K562 (cell line): ENCODE data around the gene PBRM1. TPM values are rescaled to one million over a fixed set of nuclear protein-coding genes. Genes with fewer than 3 reads are reported as not detected.

Experiments used
- ATAC-seq: fragments of 200-7000 bp; cut with Tn5 transposase; 3 replicates; pipeline ENCODE4 v1.9.1; 2020; ENCODE audit warnings: moderate library complexity
- BruUV-seq: library from RNA; stranded (reverse); fragments of 400-500 nt; replicated peaks from 2 replicates; lab custom pipeline; 2021; lab: Mats Ljungman, UMichigan
- CTCF ChIA-PET: fragments of 300-600 bp; formaldehyde crosslinking; extraction: SDS; loops from one replicate; lab custom pipeline; 2021; ENCODE audit warnings: low intra/inter-chr PET ratio; lab: Yijun Ruan, JAX
- POLR2A ChIA-PET: fragments of 300-600, 350-650 bp; sonication (Branson Sonifier 250); formaldehyde crosslinking; extraction: SDS; loops from one replicate; lab custom pipeline; 2021; ENCODE audit warnings: antibody characterized with exemption, inconsistent platforms; lab: Yijun Ruan, JAX
- DNase-seq, 4 experiments: peaks; one replicate each; pipeline versions ENCODE4 v3.0.0 to v3.0.0-alpha.2; 2011 to 2018; ENCODE audit warnings: low spot score in 3 of 4, mixed read lengths in 3 of 4; ENCODE audit errors: extremely low read depth in 1 of 4
- FAIRE-seq: peaks from 2 replicates; lab custom pipeline; 2011; peaks lifted over from hg19 to GRCh38; lab: Jason Lieb, UNC
- H2AFZ ChIP-seq: 2 replicates; pipeline ENCODE4 v1.6.0; 2011; ENCODE audit warnings: low read depth, low read length, control low read depth, inconsistent platforms
- H3K27ac ChIP-seq: fragments of 200-600 bp; 3 replicates; pipeline ENCODE4 v1.8.0; 2011; ENCODE audit warnings: low read depth, mild to moderate bottlenecking, control low read depth, inconsistent platforms, low read length, moderate library complexity, mixed read lengths; ENCODE audit errors: extremely low read depth
- H3K27me3 ChIP-seq, 2 experiments: fragments of 300-600 bp in 1 of 2; 2 replicates in 1 of 2; 3 replicates in 1 of 2; pipeline versions ENCODE4 v1.6.0 to v1.8.0; 2011; ENCODE audit warnings: inconsistent platforms in 2 of 2, low read length in 2 of 2, mild to moderate bottlenecking in 1 of 2, mixed read lengths in 1 of 2, moderate library complexity in 1 of 2; ENCODE audit not compliant: control insufficient read depth in 2 of 2, insufficient read depth in 2 of 2
- H3K36me3 ChIP-seq: fragments of 300-600 bp; 3 replicates; pipeline ENCODE4 v1.8.0; 2011; ENCODE audit warnings: mild to moderate bottlenecking, low read length, inconsistent platforms; ENCODE audit not compliant: control insufficient read depth, insufficient read depth
- H3K4me1 ChIP-seq, 2 experiments: fragments of 200-600 bp in 1 of 2; replicated peaks in 1 of 2; 2 replicates in 1 of 2; 3 replicates in 1 of 2; pipeline versions ENCODE4 v1.5.1 to v1.8.0; 2011; ENCODE audit warnings: inconsistent platforms in 2 of 2, low read length in 2 of 2, mild to moderate bottlenecking in 1 of 2, mixed read lengths in 1 of 2, moderate library complexity in 1 of 2; ENCODE audit not compliant: control insufficient read depth in 2 of 2, insufficient read depth in 2 of 2
- H3K4me2 ChIP-seq: 2 replicates; pipeline ENCODE4 v1.6.1; 2011; ENCODE audit warnings: low read length, control low read depth, inconsistent platforms, mixed read lengths; ENCODE audit not compliant: insufficient read depth
- H3K4me3 ChIP-seq: fragments of 200-600 bp; sonication (generic), shearing (Covaris generic); 2 replicates; pipeline ENCODE4 v1.5.1; 2016; ENCODE audit warnings: control low read depth, inconsistent platforms
- H3K79me2 ChIP-seq: fragments of 200-600 bp; 3 replicates; pipeline ENCODE4 v1.8.0; 2011; ENCODE audit warnings: low read length, inconsistent platforms; ENCODE audit not compliant: control insufficient read depth, insufficient read depth
- H3K9ac ChIP-seq, 2 experiments: 2 replicates each; pipeline versions ENCODE4 v1.6.0 to v1.6.1; 2011; ENCODE audit warnings: low read depth in 2 of 2, low read length in 2 of 2, control low read depth in 1 of 2, inconsistent platforms in 1 of 2, mild to moderate bottlenecking in 1 of 2, mixed read lengths in 1 of 2; ENCODE audit not compliant: insufficient read depth in 1 of 2
- H3K9me1 ChIP-seq: one replicate; pipeline ENCODE4 v1.6.0; 2011; ENCODE audit warnings: inconsistent platforms, mild to moderate bottlenecking, low read length, moderate library complexity; ENCODE audit not compliant: control insufficient read depth, insufficient read depth
- H3K9me3 ChIP-seq: replicated peaks from 2 replicates; pipeline ENCODE4 v1.5.1; 2011; ENCODE audit warnings: low read depth, low read length, inconsistent platforms; ENCODE audit not compliant: control insufficient read depth, insufficient read depth
- H4K20me1 ChIP-seq: replicated peaks from 2 replicates; pipeline ENCODE4 v1.6.1; 2011; ENCODE audit warnings: low read length, inconsistent platforms, mixed read lengths; ENCODE audit not compliant: control insufficient read depth, insufficient read depth
- C11orf30 ChIP-seq: fragments of 450-650 bp; IDR thresholded peaks from 2 replicates; pipeline ENCODE4 v1.6.1; 2016; ENCODE audit warnings: low read depth, mild to moderate bottlenecking
- E2F4 ChIP-seq: sonication (generic); formaldehyde crosslinking; IDR thresholded peaks from 2 replicates; pipeline ENCODE4 v1.8.0; 2022; ENCODE audit warnings: mild to moderate bottlenecking, low read depth, missing genetic modification reagents
- EGR1 ChIP-seq: fragments of 450-650 bp; conservative IDR thresholded peaks from 2 replicates; pipeline ENCODE4 v1.6.1; 2017; ENCODE audit warnings: mild to moderate bottlenecking
- KAT2B ChIP-seq: IDR thresholded peaks from one replicate; pipeline ENCODE4 v1.6.1; 2012; ENCODE audit warnings: low read depth, mild to moderate bottlenecking, control low read depth, inconsistent platforms, low read length, moderate library complexity
- KAT8 ChIP-seq: fragments of 450-650 bp; IDR thresholded peaks from 2 replicates; pipeline ENCODE4 v1.6.1; 2016; ENCODE audit warnings: low read depth, mild to moderate bottlenecking
- MAX ChIP-seq: sonication (generic); formaldehyde crosslinking; IDR thresholded peaks from 2 replicates; pipeline ENCODE4 v1.9.0; 2022; ENCODE audit warnings: mild to moderate bottlenecking, missing genetic modification reagents
- MYC ChIP-seq, 2 experiments: fragments of 250-450 bp in 1 of 2; sonication (Bioruptor Pico) in 1 of 2; IDR thresholded peaks; 2 replicates each; pipeline versions ENCODE4 v1.5.1 to v1.6.1; 2012 to 2021; ENCODE audit warnings: low read depth in 2 of 2, borderline replicate concordance in 1 of 2, improper control_type of control experiment in 1 of 2, low read length in 1 of 2, mild to moderate bottlenecking in 1 of 2, moderate library complexity in 1 of 2
- RBFOX2 ChIP-seq: fragments of 200-400 bp; formaldehyde crosslinking; IDR thresholded peaks from 2 replicates; pipeline ENCODE4 v1.6.1; 2017; ENCODE audit warnings: low read depth, mild to moderate bottlenecking, low read length, moderate library complexity
- SPI1 ChIP-seq: IDR thresholded peaks from 2 replicates; pipeline ENCODE4 v1.6.1; 2011; ENCODE audit warnings: low read depth, low read length, control low read depth, borderline replicate concordance
- TAF1 ChIP-seq: IDR thresholded peaks from 2 replicates; pipeline ENCODE4 v1.6.1; 2011; ENCODE audit warnings: mild to moderate bottlenecking, low read length, moderate library complexity; ENCODE audit not compliant: insufficient read depth, control insufficient read depth, severe bottlenecking; ENCODE audit errors: extremely low read depth
- YY1 ChIP-seq, 3 experiments: IDR thresholded peaks; 2 replicates each; pipeline ENCODE4 v1.6.1; 2011; ENCODE audit warnings: low read length in 2 of 3, mild to moderate bottlenecking in 2 of 3, moderate library complexity in 2 of 3, borderline replicate concordance in 1 of 3, control low read depth in 1 of 3, low read depth in 1 of 3; ENCODE audit not compliant: insufficient read depth in 3 of 3, insufficient replicate concordance in 2 of 3, control insufficient read depth in 1 of 3, insufficient read length in 1 of 3; ENCODE audit errors: extremely low read depth in 1 of 3
- ZC3H8 ChIP-seq: fragments of 450-650 bp; IDR thresholded peaks from 2 replicates; pipeline ENCODE4 v1.6.1; 2017
- ZFX ChIP-seq: sonication (generic); formaldehyde crosslinking; IDR thresholded peaks from 2 replicates; pipeline ENCODE4 v1.8.0; 2022; ENCODE audit warnings: mild to moderate bottlenecking, missing genetic modification reagents, moderate library complexity
- ZNF165 ChIP-seq: fragments of 250-450 bp; sonication (Bioruptor Pico); IDR thresholded peaks from 2 replicates; pipeline ENCODE4 v1.4.0; 2020; ENCODE audit warnings: borderline replicate concordance
- ZNF511 ChIP-seq: sonication (generic); formaldehyde crosslinking; IDR thresholded peaks from 2 replicates; pipeline ENCODE4 v1.8.0; 2022; ENCODE audit warnings: mild to moderate bottlenecking, missing genetic modification reagents
- ZNF766 ChIP-seq: fragments of 200-800 bp; sonication (Bioruptor generic); conservative IDR thresholded peaks from 2 replicates; pipeline ENCODE4 v1.6.1; 2016; ENCODE audit warnings: missing genetic modification characterization, missing compliant biosample characterization
- WGBS: fragments of 100-300 bp; shearing (Covaris generic); methylation state at CpG from one replicate; pipeline ENCODE4 v1.1.6; 2016; ENCODE audit warnings: low coverage, mixed read lengths; ENCODE audit not compliant: insufficient coverage; ENCODE audit errors: missing lambda C conversion rate; 5-methylcytosine and 5-hydroxymethylcytosine counted together
- in situ Hi-C: fragments of 300-500 bp; cut with MboI; formaldehyde crosslinking; loops from 4 replicates; pipeline ENCODE4 v1.15.0; 2018; ENCODE audit warnings: inconsistent platforms, mixed read lengths
- intact Hi-C: fragments of 100-400 bp; cut with micrococcal nuclease; formaldehyde crosslinking; loops from 2 replicates; pipeline ENCODE4 v1.14.2; 2022
- polyA plus RNA-seq, 8 experiments: library from polyadenylated mRNA; depleted of rRNA in 4 of 8; stranded (reverse) in 5 of 8; unstranded in 3 of 8; fragments of >200 nt; fragmentation: Nextera tagmentation in 2 of 8; fragmentation: Illumina TruSeq in 1 of 8; extraction: Ambion mirVana in 2 of 8; extraction: Trizol in 1 of 8; gene quantifications; 2 replicates each; pipeline versions ENCODE4 v1.2.1 to v1.2.3, GENCODE V29; 2011 to 2014; ENCODE audit warnings: inconsistent platforms in 1 of 8, missing spikeins in 1 of 8
- total RNA-seq, 7 experiments: library from RNA; depleted of rRNA in 6 of 7; stranded (reverse); fragments of >200 nt in 6 of 7; fragmentation: Illumina TruSeq in 2 of 7; extraction: Trizol in 2 of 7; gene quantifications; 2 replicates each; pipeline versions ENCODE4 v1.2.1 to v1.2.3, GENCODE V29; 2011 to 2021; ENCODE audit warnings: low replicate concordance in 1 of 7

The PBRM1 gene
- total and polyA plus RNA-seq, 9 of the 15 experiments (the other 6 are each of a cell fraction or from before 2014, with no cell fraction given): 3.9 to 31.8 (median 19.0) TPM

GRCh38 chr3:52519445-52520140 is 166.1 kb downstream of the PBRM1 start (continued):
- TF ChIP-seq MAX (CRISPR knock-in tag) (peak; percentile 65; the same call in 1 of the 2 replicates), ZNF165 (CRISPR knock-in tag) (no peak)

GRCh38 chr3:52518723-52519444 is 166.8 kb downstream of the PBRM1 start:
- peaks cover 5% of the 10 kb centered on the region; the same call in 1 of the 3 replicates for H3K36me3 ChIP-seq
- FAIRE-seq (peak; percentile 63), ATAC-seq (peak; percentile 97), DNase-seq (peak; percentile 85 to 97 (median 96))
- BruUV-seq: no TSS peak
- no peaks in the 10 kb centered on the region for H3K9me3 ChIP-seq
- WGBS: 13% methylated on average over 25 of the region's 50 CpGs
- POLR2A ChIA-PET: no interaction called here
- H3K9me1 ChIP-seq: no peaks in the 10 kb centered on the region
- peak overlapping the region; percentile 6; the same call in 2 of the 3 replicates for H3K27ac ChIP-seq
- H3K79me2 ChIP-seq: no peaks in the 10 kb centered on the region
- H3K4me2 ChIP-seq: peak overlapping the region; percentile 59
- peaks cover 0 to 2% of the 10 kb centered on the region in 2 experiments; a peak in 1 of 5 replicates for H3K27me3 ChIP-seq
- no peaks in the 10 kb centered on the region for H4K20me1 ChIP-seq
- H3K9ac ChIP-seq: peak overlapping the region; percentile 31 to 82; a peak in 3 of 4 replicates
- peak overlapping the region; percentile 94 for H2AFZ ChIP-seq
- CTCF ChIA-PET: no interaction called here
- in situ Hi-C loops (no loop called here), intact Hi-C loops (no loop called here)
- H3K4me3 ChIP-seq: peak overlapping the region; percentile 11
- H3K4me1 ChIP-seq: peaks cover 12 to 61% of the 10 kb centered on the region in 2 experiments; a peak in 4 of 5 replicates
- TF ChIP-seq ZC3H8: no peak
- TF ChIP-seq E2F4 (CRISPR knock-in tag): 0 out of 2 replicates have a peak, but pooled peaks have one; percentile 45
- no peak for TF ChIP-seq TAF1
- no peak for TF ChIP-seq KAT8
- no peak for TF ChIP-seq SPI1
- TF ChIP-seq KAT2B: no peak
- TF ChIP-seq ZFX (CRISPR knock-in tag): peak; percentile 53
- 0 out of 2 replicates have a peak, but pooled peaks have one; percentile 18 for TF ChIP-seq ZNF511
- TF ChIP-seq EGR1: peak; percentile 58
- peak; percentile 14; the same call in 1 of the 2 replicates for TF ChIP-seq MYC (IDR thresholded peaks at IDR 0.05; ENCODE audit: low read depth, low read length)
- no peak for TF ChIP-seq MYC (CRISPR knock-in tag; IDR thresholded peaks at IDR 0.05; ENCODE audit: borderline replicate concordance, low read depth)
- TF ChIP-seq ZNF766 (CRISPR knock-in tag): no peak
- peak; percentile 14; the same call in 1 of the 2 replicates for TF ChIP-seq RBFOX2
- no peak for TF ChIP-seq C11orf30
- peak in 2 of 3 experiments; percentile 46 to 58 for TF ChIP-seq YY1 (IDR thresholded peaks at IDR 0.05; ENCODE audit: borderline replicate concordance in 1 of 3, control insufficient read depth in 1 of 3, extremely low read depth in 1 of 3, insufficient read depth in 3 of 3, insufficient read length in 1 of 3, insufficient replicate concordance in 2 of 3, low read depth in 1 of 3, low read length in 2 of 3)
